HFF-Myc (cell line): ENCODE measurements around the gene STARD3.

Source experiments
- DNase-seq: peaks from one replicate; pipeline ENCODE4 v3.0.0-alpha.2; 2011; ENCODE audit warnings: low read depth; ENCODE audit errors: extremely low read depth
- H3K4me3 ChIP-seq: replicated peaks from 2 replicates; pipeline ENCODE4 v1.5.1; 2011; ENCODE audit warnings: low read depth, mild to moderate bottlenecking, control low read depth, low read length
- CTCF ChIP-seq: IDR thresholded peaks from 2 replicates; pipeline ENCODE4 v1.5.1; 2012; ENCODE audit warnings: mild to moderate bottlenecking, low read depth, low read length, control low read depth; ENCODE audit errors: missing control alignments

Gene STARD3

GRCh38 chr17:39609416-39610025, 27.4 kb upstream of the STARD3 start:
- no peak overlapping the region for H3K4me3 ChIP-seq
- no peak for DNase-seq
- TF ChIP-seq CTCF = no peak

- no peak for TF ChIP-seq CTCF
- no peak for DNase-seq
- no peak overlapping the region for H3K4me3 ChIP-seq
These were observed 25.4 kb upstream of the STARD3 start for GRCh38 chr17:39611401-39612112.

DNA sequence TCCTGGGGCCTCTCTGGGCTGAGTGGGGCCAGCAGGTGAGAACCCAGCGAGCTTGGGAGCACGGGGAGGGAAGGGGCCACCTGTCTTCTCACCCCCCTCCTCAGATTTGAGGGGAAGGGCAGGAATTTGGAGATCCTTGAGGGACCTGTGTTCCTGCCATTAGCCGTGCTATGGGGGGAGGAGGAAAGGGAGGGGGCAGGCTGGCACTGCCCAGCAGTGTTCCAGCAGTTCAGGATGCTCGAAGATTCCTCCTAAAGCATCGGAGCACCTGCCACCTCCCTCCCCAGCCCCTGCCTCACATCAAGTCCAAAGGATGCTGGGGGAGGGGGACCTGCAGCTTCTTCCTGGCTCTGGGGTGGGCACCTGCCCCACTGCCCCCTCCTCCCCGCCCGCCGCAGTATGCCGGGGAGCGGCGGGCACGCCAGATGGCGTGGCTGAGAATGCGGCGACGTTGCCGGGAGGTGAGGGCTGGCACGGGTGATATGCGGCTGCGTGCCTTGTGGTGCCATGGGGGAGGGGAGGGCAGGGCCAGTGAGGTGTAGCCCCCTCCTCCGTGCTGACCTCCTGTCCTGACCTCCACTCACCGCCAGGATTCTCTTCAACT, 24.6 kb upstream of the STARD3 start:
- no peak for DNase-seq
- no peak for TF ChIP-seq CTCF
- H3K4me3 ChIP-seq = no peak overlapping the region

- no peak for TF ChIP-seq CTCF
- no peak overlapping the region for H3K4me3 ChIP-seq
- DNase-seq = no peak
These were observed 23.9 kb upstream of the STARD3 start for GRCh38 chr17:39612935-39613464.

DNA sequence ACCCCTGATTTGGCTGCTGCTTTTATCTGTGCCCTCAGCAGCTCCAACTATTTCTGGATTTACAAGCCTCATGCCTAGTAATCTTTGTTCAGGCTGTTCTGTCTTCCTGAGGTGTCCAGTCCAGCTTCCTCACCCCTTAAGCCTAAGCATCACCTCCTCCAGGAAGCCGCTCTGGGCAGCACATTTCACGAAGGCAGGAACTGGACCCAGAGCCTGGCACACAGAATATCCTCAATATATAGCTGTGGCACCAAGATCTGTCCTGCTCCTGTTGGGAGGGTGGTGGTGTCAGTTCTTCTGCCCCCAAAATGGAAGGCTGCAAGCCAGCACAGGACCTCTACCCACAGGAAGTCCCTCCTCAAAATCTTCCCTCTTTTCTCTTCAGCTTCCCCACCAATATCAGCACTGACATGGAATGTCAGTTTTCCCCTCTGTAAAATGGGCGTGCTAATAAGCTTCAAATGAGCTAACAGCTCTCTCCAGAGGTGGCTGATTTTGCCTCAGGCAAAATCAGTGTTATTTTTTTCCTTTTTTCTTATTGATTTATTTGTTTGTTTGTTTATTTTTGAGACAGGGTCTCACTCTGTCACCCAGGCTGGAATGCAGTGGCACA, 22.3 kb upstream of the STARD3 start:
- no peak for DNase-seq

GRCh38 chr17:39615434-39615833, 21.5 kb upstream of the STARD3 start:
- no peak for TF ChIP-seq CTCF
- no peak overlapping the region for H3K4me3 ChIP-seq

More for the DNA sequence above, 22.3 kb upstream of the STARD3 start:
- TF ChIP-seq CTCF = no peak
- no peak overlapping the region for H3K4me3 ChIP-seq

More at GRCh38 chr17:39615434-39615833, 21.5 kb upstream of the STARD3 start:
- no peak for DNase-seq
